Cardiac septum (tissue), 1 donor: Measurements from ENCODE around the gene OR52B6. TPM values are rescaled to one million over a fixed set of nuclear protein-coding genes. Genes with fewer than 3 reads are reported as not detected.
A peak's percentile ranks its signal among the peaks of the same experiment; 100 is the strongest.
"Not testable (repeated sequence)": the region's sequence is repeated elsewhere in the genome, so short reads cannot be mapped to it uniquely, and the experiment has no call there.

Experiments
- DNase-seq: peaks from one replicate; pipeline ENCODE4 v3.0.0-alpha.2; 2020; ENCODE audit warnings: low spot score
- intact Hi-C: fragments of 100-400 bp; cut with DNase I; formaldehyde crosslinking; loops from one replicate; pipeline ENCODE4 v1.14.0; 2022
- total RNA-seq: library from RNA; stranded (reverse); fragmentation: NEBNext Ultra II Directional; extraction: Animal tissue kit (Norgen Biotek cat#: 25700); gene quantifications from one replicate; pipeline ENCODE4 v1.2.1, GENCODE V29; 2021
- donor health status: DM: no; HTN: no; CAD: no.

OR52B6 gene
- total RNA-seq, 1 donor from 2014 or later: not detected

- intact Hi-C loops: no loop called here
- no peak for DNase-seq
Observed at GRCh38 chr11:5591613-5592012, 10.9 kb downstream of the OR52B6 start.

GRCh38 chr11:5592615-5593014 is 11.9 kb downstream of the OR52B6 start:
- intact Hi-C loops: no loop called here
- no peak for DNase-seq

DNA sequence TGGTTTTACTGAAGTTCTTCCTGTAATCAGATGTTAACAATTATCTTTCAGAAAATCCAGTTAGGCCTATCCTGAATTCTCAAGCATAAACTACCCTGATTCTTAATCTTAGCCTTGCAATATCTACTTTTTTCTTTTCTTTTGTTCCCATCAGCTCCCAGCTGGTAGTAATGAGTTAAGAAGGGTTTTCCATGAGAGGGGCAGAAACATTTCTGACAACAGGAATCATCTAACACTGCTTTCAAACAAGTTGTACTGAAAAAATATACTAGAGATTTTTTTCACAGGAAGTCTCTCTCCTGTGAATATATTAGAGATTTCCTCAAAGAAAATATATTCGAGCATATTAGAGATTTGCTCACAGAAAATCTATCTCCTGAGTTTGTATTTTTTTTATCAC is 12.5 kb downstream of the OR52B6 start:
- intact Hi-C loops: no loop called here
- no peak for DNase-seq

- intact Hi-C loops: no loop called here
- peak; percentile 82 for DNase-seq
Observed at GRCh38 chr11:5596607-5597201, 16.0 kb downstream of the OR52B6 start, which contains the start of gene TRIM6. Gene TRIM6, plus strand, starts transcription at chr11:5596637. Its CDS starts 261 bp downstream, at chr11:5596898.

- intact Hi-C loops: no loop called here
- no peak for DNase-seq
Observed at GRCh38 chr11:5597953-5598352, 17.3 kb downstream of the OR52B6 start.

DNA sequence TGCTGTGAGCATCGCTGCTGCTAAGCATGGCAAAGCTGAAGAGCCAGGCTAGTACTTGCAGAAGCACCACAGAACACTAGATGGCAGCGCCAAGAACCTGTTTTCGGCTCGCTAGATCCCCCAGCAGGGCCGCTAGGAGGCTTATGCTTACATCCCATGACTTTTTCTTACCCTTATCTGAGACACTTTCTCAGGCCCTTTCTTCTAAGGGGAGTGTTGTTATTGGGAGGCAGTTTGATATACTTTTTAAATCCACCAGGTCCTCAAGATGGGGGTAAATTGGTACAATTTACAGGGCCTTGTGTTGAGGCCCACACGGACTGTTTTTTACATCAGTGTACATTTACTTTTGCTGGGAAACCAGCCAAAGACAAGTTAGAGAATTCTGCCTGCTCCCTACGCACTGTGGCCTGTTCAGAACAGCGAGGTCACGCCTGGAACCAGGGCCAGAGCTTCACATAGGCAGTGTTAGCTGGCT is 19.7 kb downstream of the OR52B6 start:
- no peak for DNase-seq
- intact Hi-C loops: loop anchor here (5.0 kb wide), 1 partner anchor 207 kb away; the partner anchor contains the start of gene OR52N2

- intact Hi-C loops: loop anchor here (5.0 kb wide), 1 partner anchor 205 kb away; the partner anchor contains the start of gene OR52N2
- not testable (repeated sequence) for DNase-seq
Observed at GRCh38 chr11:5602791-5603190, 22.1 kb downstream of the OR52B6 start.

DNA sequence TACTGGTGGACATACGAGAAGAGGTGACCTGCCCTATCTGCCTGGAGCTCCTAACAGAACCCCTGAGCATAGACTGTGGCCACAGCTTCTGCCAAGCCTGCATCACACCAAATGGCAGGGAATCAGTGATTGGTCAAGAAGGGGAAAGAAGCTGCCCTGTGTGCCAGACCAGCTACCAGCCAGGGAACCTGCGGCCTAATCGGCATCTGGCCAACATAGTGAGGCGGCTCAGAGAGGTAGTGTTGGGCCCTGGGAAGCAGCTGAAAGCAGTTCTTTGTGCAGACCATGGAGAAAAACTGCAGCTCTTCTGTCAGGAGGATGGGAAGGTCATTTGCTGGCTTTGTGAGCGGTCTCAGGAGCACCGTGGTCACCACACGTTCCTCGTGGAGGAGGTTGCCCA is 22.6 kb downstream of the OR52B6 start:
- intact Hi-C loops: loop anchor here (5.0 kb wide), 1 partner anchor 204 kb away; the partner anchor contains the start of gene OR52N2
- no peak for DNase-seq

DNA sequence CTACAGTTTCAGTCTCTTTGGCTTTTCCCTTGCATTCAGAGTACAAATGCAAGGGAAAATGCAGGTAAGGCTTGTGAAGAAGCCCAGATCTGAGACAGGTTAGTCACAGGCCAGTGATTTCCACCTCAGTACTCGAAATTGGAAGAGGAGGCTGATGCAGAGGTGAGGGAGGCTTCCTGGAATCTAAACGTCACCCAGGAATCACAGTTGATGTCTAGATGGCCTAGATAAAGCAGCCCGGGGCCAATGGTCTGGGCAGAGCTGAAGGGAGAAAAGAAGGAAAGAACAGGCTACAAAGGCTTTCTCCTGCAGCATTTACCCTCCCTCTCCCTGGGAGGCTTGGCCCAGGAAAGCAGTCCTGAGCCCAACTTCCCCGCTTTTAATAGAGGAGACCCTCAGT is 24.2 kb downstream of the OR52B6 start:
- no peak for DNase-seq
- intact Hi-C loops: loop anchor here (5.0 kb wide), 1 partner anchor 202 kb away; the partner anchor contains the start of gene OR52N2

- intact Hi-C loops: no loop called here
- no peak for DNase-seq
Observed at GRCh38 chr11:5605849-5606248, 25.2 kb downstream of the OR52B6 start.

GRCh38 chr11:5608808-5609207 is 28.1 kb downstream of the OR52B6 start:
- intact Hi-C loops: no loop called here
- DNase-seq: no peak

GRCh38 chr11:5610446-5610845 is 29.8 kb downstream of the OR52B6 start:
- intact Hi-C loops: no loop called here
- no peak for DNase-seq

DNA sequence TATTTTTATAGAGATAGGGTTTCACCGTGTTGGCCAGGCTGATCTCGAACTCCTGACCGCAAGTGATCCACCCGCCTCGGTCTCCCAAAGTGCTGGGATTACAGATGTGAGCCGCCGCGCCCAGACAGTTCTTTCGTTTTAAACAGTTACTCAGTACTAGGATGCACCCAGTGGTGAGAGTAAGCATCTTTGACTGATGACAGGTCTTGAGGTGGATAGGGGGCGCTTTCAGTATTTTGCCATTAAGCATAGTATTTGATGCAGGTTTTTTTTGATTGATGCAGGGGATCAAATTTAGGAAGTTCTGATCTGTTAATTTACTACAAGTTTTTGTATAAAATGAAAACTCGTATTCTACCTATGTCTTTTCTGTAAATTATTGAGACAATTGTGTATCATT is 30.9 kb downstream of the OR52B6 start:
- intact Hi-C loops: no loop called here
- no peak for DNase-seq

- intact Hi-C loops: no loop called here
- DNase-seq: no peak
Observed at GRCh38 chr11:5618807-5619206, 38.1 kb downstream of the OR52B6 start.

DNA sequence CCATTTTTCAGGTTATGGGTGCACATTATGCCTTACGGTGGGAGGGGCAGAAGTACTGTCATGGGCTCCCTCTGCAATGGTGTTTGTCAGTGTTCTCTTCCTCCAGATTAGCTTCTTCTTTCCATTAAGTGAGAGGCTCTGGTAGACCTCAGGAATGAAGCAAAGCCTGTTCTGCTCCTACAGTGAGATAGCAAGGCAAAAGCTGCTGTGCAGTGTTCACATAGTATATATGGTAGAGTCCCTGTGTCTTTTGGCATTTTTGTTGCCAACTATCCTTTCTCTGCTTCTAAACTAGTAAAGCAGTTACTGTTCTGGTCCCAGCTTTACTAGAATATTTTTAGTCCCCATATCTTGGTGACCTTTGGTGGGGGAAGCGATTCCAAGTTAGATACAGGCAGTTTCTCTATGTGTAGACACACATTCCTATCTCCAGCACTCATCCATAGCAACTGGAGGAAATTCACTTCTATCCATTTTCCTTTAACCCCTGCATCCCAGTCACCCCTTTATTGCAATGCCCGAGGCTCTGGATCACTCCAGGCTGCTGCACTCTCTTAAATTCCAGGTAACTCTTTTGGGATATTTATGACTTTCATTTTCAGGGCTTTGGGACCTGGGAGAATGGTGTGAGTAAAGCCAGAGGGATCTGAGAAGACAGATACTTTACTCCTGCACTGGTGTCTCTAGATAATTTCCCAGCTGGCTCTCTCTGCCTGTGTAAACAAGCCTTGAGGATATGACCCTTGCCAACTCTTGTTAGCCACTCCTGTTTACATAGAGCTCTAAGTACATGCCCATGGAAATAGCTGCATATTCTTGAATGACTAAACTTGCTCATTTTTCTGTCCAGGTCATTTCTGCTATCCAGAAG is 40.2 kb downstream of the OR52B6 start:
- intact Hi-C loops: loop anchor here (10.0 kb wide), 1 partner anchor 64 kb away; the partner anchor contains the start of genes TRIM22 and TRIM5
- no peak for DNase-seq

DNA sequence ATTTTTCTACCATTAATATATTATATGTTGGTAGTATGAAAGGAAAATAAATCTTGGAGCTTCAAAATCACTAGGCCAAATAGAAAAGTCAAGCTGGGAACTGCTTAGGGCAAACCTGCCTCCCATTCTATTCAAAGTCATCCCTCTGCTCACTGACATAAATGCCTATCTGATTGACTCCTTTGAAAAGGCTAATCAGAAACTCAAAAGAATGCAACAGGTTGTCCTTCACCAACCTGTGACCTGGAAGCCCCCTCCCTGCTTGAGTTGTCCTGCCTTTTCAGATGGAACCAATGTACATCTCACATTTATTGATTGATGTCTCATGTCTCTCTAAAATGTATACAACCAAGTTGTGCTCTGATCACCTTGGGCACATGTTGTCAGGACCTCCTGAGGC is 40.9 kb downstream of the OR52B6 start:
- intact Hi-C loops: loop anchor here (10.0 kb wide), 1 partner anchor 63 kb away; the partner anchor contains the start of genes TRIM22 and TRIM5
- no peak for DNase-seq

DNA sequence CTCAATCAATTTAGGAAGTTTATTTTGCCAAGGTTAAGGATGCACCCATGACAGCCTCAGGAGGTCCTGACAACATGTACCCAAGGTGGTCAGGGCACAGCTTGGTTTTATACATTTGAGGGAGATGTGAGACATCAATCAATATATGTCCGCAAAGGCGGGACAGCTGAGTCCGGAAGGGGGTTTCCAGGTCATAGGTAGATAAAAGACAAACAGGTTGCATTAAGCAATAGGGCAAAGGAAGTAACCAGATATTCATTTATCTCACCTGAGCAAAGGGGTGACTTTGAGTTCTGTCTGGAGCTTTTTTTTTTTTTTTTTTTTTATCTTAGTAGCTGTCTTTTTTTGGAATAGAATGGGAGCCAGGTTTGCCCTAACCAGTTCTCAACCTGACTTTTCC is 42.1 kb downstream of the OR52B6 start:
- DNase-seq: no peak
- intact Hi-C loops: loop anchor here (10.0 kb wide), 1 partner anchor 62 kb away; the partner anchor contains the start of genes TRIM22 and TRIM5

- intact Hi-C loops: loop anchor here (10.0 kb wide), 1 partner anchor 60 kb away; the partner anchor contains the start of genes TRIM22 and TRIM5
- DNase-seq: no peak
Observed at GRCh38 chr11:5624489-5625279, 44.0 kb downstream of the OR52B6 start, which contains the start of gene TRIM34. Gene TRIM34, plus strand, starts transcription at chr11:5625001. Its CDS starts 7,331 bp downstream, at chr11:5632332.

DNA sequence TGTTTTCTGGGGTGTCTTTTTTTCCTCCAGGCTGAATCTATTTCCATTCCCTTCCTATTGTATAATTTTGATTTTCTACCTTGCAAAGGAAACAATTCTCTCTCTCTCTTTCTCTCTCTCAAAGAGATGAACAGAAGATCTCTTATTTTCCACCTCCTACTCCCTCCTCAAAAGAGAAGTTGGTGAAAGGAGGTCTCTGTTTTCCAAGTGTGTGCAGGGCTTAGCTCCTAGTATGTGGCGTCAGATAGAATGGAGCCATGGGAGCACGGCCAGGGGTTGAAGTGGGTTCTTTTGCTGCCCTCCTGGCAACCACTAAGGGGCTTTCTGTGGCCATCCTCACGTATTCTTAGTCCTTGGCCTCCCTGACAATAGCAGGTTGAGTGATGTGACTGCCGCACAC is 44.6 kb downstream of the OR52B6 start:
- DNase-seq: no peak
- intact Hi-C loops: loop anchor here (10.0 kb wide), 1 partner anchor 60 kb away; the partner anchor contains the start of genes TRIM22 and TRIM5
